Anterior cingulate cortex (tissue), 58 donors: Measurements from ENCODE around the gene APIP.

Experiments
- DNase-seq, 58 donors: peaks; one replicate each; lab custom pipeline; 2025; lab: John Stamatoyannopoulos, UW

The APIP gene, protein sequence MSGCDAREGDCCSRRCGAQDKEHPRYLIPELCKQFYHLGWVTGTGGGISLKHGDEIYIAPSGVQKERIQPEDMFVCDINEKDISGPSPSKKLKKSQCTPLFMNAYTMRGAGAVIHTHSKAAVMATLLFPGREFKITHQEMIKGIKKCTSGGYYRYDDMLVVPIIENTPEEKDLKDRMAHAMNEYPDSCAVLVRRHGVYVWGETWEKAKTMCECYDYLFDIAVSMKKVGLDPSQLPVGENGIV

DNA sequence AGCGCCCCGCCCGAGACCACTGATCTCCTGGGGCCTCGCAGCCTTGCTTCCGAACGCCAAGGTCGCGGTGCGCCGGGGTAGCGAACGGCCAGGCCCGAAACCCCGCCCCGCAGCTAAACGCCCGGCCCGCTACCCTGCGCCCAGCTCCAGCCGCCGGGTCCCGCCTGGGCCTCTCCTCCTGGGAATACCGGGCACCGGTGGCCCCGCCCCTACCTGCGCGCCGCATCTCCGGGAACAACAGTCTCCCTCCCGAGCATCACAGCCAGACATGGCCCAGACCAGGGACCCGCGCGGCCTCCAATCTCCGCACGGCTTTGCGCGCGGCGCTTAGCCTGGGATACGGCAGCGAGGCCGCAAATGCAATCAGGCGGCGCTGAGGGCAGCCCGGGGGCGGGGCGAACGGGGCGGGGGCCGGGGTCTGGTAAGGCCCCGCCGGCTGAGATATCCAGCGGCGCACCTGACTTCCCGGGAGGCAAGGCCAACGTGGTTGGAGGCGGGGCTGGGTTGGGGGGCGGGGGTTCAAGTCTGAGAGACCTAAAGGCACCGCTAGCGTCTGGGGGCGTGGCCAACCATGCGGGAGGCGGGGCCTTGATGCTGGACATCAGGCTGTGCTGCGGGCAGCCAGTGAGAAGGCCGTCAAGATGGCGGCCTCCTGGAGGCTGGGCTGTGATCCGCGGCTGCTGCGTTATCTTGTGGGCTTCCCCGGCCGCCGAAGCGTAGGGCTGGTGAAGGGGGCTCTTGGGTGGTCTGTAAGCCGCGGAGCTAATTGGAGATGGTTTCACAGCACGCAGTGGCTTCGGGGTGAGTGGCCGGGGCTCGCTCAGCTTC lies at the start of gene APIP, which contains the start of gene PDHX:
Gene APIP (minus strand): TSS at position 365 of the 828 bp plus-strand sequence. CDS start 95 bp downstream, at position 270.
Gene PDHX (plus strand): TSS at position 604 of the 828 bp plus-strand sequence. CDS start 38 bp downstream, at position 642.
- peak; percentile 56 to 99 (median 94) for DNase-seq

DNA sequence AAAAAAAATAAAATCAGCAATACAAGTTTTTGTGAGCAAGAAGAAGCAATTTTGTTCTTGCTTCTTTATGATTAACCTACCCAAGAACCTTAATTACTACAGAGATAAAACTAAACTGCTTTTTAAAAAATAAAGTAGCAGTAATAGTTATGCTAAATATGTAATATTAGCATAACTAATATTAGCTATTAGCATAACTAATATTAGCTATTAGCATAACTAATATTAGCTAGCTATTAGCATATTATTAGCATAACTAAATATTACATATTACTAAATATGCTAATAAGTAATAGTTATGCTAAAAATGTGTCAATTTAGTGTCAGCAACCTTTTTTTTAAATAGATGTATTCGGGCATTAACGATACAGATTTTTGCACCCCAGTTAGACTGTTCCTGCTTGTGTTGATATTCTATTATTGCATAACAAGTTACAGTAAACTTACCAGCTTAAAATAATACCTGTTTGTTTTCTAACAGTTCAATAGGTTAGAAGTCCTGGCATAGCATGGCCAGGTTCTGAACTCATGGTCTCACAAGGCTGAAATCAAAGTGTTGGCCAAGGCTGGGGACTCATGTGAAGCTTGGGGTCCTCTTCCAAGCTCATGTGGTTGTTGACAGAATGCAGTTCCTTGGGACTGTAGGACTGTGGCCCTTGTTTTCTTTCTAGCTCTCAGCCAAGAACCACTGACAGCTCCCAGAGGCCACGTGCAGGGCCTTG lies 48.6 kb upstream of the APIP start:
- no peak for DNase-seq

DNA sequence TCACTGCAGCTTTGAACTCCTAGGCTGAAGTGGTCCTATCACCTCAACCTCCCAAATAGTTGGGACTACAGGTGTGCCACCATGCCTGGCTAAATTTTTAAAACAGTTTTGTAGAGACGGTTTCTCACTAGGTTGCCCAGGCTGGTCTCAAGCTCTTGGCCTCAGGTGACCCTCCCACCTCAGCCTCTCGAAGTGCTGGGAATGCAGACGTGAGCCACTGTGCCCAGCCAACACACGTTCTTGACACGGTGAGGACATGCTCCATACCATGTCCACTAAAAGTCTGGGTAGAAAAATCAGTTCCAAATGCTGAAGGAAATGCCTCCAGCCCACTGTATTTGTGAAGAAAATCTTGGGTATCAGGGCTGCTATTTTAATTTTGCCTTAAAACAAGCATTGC lies 47.2 kb upstream of the APIP start:
- no peak for DNase-seq

DNA sequence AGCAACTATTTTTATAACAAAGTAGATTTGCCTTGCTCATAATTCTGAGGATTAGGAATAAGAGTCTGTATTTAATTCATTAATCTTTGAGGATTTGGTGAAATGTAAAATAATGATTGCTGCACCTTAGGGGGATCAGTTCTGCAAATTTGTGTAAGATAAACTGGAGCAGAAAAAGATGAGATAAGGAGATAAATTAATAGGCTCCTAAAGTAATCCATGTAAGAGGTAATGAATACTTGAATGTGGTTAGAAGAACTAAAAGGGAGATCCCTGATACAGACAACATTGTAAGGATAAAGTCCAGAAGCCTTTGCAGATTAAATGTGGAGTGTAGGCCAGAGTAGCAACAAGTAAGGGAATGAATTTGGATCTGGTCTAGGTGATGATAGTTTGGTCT lies 45.9 kb upstream of the APIP start:
- DNase-seq: no peak

DNA sequence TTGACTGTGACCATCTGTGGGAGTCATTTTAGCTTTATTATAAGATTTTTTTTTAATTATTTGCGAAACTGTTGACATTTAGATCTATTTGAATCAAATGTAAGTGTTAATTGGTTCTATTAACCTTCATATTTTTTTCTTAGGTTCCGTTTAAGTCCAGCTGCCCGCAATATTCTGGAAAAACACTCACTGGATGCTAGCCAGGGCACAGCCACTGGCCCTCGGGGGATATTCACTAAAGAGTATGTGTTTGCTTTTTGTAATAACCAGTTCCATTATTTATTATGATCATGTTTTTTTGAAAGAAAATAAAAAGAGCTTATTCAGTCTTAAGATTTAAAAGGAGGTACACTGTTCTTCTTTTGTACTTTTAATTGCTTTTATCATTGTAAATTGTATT lies 44.1 kb upstream of the APIP start:
- peak in 10 of 58 donors; percentile 0 to 51 (median 6) for DNase-seq

DNA sequence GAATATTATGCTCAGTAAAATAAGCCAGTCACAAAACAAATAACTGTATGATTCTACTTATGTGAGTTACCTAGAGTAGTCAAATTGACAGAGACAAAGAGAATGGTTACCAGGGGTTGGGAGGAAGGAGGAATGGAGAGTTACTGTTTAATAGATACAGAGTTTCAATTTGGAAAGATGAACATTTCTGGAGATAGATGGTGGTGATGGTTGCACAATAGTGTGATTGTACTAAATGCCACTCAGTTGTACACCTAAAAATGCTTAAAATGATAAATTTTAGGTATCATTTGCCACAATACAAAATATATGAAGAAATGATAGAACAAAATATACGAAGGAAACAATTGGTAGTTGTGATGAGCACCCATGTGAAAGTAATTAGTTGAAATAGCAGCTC lies 43.6 kb upstream of the APIP start:
- no peak for DNase-seq

DNA sequence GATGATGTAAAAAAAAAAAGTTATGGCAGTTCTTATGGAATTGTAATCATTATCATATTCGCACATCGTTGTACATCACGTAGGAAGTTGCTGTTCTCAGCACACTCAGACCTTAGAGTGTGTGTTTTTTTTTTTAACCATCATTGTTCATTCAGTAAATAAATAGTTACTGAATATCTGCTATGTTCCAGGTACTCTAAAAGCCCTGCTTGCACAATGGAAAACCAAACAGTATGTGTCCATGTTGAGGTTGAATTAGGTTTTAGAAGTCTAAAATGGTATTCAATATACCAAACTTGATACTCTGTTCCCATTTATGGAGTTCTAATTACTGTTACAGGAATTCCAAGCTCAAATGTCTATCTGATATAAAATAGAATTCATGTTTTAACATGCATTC lies 41.4 kb upstream of the APIP start:
- no peak for DNase-seq

DNA sequence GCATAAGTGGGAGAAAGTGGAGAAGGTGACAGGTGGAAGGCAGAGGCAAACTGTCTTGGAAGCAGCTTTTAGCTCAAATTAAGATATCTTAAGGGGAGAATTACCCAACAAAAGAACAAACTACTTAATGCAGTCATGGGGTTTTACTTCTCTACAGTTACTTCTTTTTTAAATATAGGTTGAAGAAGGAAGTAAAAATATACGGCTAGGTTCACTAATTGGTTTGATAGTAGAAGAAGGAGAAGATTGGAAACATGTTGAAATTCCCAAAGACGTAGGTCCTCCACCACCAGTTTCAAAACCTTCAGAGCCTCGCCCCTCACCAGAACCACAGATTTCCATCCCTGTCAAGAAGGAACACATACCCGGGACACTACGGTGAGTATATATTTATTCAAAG lies 41.0 kb upstream of the APIP start:
- no peak for DNase-seq

DNA sequence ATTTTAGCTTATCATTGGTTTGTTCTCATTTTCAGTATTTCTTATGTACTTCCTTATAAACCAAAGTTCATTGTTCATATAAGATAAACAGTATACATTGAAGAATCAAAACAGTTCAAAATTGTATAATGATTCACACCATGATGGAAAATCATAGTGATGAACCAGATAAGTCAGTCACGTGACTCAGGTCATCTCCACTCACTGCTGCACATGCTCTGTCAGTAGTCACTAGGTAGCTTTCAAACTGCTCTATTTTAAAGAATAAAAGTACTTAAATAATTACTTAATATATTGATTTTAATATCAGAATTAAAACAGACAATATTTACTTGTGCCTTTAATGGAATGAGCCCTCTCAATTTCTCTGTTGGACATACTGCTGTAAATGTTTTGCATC lies 37.8 kb upstream of the APIP start:
- no peak for DNase-seq

DNA sequence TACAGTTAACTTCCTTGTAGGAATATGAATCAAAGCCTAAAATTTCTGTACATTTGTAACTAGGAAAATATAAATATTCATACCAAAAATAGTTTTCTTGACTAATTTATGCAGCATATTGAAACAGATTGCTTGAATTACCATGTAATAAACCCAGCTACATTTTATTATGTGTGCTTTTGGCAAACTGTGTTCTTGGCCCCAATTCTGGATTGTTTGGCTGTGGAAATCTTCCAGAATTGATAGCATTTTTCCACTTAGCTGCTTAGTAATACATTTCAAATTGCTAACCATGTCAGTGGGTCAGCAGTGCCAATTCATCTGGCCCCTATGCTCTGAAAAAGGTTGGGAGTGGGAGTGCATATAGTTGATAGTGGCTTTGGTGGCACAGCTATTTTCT lies 32.5 kb upstream of the APIP start:
- no peak for DNase-seq

DNA sequence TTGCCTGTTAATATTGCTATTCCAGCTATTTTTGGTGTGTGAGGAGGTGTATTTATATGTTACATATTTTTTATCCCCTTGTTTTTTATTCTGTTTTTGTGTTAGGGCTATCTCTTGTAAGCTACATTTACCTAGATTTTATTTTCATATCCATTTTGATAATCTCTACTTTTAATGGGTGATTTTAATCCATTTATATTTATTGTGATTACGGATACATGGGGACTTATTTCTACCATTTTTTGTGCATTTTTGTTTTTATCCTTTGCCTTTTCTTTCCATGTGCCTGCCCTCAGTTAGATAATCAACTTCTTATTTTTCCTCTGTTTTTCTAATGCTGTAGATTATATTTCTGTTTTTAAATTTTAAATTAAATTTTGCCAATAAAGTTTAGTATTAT lies 28.5 kb upstream of the APIP start:
- no peak for DNase-seq

DNA sequence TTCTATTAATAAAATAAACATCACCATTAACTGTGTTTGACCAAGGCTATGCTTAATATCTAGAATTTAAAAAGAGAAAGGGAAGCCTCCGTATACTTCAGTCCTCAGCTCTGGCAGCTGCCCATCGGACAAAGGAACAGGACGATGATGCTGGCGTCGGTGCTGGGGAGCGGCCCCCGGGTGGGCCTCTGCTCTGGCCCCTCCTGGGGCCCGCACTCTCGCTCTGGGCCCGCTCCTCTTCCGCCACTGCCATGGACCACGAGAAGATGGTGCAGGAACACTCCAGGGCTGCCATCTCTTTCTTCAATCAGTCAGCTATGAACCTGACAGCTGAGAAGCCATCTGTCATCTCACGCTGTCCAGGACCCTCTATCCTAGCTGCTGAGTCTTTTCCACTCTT lies 25.5 kb upstream of the APIP start:
- no peak for DNase-seq

DNA sequence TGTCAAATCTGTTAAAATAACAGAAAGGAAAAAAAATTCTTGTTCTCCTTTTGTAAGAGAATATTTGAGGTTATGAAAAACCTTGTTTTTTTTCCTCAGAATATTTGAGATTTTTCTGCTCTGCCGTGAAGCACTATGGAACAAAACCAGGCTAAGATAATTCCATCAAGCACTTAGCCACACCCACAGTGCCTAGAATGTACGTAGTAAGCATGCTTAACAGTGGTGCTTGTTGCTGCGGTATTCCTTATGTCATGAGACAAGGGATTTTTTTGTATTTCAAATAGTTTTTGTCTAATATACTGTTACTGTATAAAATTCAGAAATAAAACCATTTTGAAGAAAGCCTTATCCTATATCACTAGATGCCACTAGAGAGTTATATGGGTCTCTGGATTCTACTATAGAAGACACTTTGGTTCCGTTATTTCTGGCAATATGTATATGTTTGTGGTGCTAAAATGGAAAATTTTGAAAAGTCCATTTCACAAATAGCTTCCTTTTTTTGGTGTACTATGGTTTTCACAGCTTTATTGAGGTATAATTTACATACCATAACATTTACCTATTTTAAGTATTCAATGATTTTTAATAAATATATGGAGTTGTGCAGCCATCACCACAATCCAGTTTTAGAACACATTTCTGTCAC lies 24.0 kb upstream of the APIP start:
- no peak for DNase-seq

DNA sequence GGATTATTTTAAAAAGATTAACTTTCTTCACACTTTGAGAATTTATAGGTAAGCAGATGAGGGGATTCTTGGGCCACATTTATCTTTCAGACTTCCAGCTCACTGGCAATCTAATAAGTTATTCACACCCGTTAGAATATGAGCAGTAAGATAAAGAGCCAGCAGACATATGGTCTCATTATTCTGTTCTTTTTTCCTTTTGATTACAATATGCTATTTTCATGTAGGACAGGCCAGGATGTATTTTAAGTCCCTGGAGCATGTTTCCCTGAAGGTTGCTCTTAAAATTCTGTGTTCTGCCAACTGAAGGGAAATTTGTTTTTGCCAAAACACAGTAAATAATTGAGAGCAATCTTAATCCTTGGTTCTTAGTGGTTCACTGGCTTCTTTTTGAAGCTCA lies 22.4 kb upstream of the APIP start:
- DNase-seq: peak in 1 of 58 donors; percentile 31

DNA sequence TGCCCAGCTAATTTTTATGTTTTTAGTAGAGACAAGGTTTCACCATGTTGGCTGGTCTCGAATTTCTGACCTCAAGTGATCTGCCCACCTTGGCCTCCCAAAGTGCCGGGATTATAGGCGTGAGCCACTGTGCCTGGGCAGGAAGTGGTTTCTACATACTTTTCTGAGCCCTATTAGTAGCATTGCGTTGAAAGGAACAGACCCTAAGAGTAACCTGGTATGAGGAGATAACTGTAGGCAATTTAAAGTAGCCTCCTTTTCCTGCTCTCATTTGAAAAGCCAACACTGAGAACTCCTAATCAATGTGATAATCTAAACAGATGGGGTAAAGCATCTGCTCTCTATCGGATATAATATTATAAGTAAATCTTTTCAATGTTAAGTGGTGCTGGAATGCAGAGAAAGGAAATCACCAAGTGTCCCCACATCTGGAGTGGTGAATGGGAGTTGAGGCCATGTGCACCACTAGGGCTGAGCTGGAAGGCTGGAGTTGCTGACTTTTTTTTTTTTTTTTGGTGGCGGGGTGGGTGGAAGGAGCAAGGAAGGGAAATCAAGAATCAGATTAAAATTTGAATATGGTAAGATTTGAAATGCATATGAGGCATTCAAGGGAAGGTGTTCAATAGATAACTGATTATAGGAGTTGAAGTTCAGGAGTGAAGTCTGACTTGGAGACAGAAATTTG lies 20.9 kb upstream of the APIP start:
- DNase-seq: no peak

DNA sequence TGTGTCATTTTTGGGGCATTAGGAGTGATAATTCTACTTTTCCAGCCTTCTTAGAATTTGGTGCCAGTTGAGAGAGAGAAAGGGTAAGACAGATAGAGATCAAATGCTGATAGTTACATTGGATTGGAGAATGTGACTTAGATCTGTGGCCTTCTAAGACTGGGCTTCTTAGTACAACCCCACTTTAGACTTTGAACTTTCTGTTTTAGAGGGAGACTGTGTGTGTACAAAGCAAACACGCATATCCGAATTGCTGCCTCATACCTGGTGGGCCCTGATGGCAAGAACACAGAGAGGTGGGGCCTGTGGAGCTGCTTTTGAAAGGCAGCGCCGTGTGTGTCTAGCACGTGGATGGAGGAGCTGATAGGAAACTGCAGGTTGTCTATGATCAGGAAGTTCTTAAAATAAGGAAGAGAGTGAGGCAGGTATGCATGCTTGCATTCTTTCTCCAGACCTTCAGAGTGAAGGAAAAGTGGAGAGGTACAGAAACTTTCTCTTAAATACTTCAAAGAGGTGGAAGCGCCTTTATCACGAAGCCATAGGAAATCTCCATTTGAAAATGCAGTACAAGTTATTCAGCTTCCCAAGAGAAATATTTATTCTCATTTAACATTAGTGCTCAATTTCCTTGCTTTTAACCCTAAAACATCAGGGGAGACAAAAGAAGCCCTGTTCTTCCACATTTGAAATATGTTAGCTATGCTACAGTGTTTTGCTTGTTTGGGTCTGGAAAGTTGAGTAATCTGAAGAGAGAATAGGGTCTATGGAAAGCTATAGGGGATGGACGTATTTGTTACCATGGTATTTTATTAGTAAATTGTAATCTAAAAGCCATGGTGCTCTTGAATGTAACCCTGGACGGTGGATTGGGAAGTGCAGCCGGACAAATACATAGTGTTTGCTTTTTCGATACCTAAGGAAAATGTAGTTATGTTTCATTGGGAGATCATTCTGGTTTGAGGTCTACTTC lies 13.9 kb upstream of the APIP start:
- no peak for DNase-seq

DNA sequence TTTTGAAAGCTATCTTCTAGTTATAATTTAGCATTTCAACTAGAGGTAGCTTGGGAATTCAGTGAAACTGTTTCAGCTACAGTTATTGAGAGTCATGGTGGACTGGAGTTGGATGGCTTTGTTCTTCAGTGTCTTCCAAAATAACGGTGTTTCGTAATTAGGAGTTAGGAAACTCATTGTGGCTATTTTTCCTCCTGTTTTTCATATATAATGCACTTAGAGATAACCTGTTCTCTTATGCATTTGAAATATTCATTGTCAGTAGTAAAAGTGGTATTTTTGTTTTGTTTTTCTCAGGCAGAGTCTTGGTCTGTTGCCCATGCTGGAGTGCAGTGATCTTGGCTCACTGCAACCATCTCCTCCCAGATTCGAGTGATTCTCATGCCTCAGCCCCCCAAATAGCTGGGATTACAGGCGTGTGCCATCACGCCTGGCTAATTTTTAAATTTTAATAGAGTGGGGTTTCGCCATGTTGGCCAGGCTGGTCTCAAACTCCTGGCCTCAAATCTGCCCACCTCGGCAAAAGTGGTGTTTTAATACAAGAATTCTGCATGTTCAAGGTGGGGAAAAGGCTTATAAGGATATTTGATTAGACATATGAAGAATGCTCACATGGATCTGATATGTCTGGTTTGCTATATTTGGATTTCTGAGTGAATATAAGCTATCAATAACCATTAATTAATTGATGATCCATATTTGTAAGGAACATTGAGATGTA lies 12.9 kb upstream of the APIP start:
- DNase-seq: no peak

DNA sequence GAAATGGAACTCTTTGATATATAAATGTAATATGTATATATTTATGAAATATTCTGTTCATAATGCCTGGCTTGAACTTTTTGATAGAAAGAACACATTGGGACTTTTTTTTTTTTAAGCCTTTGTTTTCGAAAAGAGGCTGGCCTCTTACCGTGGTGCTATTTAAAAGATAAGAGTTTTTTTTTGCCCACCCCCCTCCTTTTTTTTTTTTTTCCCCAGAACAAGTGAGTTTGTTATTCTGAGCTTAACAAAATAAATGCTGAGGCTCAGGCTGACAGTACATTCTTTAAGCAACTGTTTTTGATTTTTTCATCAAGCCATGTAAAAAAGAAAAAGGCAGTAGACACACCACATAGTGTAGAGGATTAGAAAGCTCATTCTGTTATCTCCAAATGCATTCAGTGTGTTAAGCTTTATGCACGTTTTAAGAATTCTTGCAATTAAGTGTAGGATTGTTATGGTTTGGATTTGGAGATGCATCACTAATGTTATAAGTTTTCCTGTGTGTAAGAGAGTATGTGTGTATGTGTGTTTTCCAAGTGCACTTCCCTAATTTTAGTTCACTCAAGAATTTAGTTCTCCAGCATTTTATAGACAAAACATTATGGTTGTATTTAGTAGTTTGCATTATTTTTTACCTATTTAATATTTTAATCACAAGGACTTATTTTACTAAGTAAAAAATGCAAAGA lies 12.2 kb upstream of the APIP start:
- no peak for DNase-seq
